GM18517 (cell line): ENCODE measurements around the gene C18orf63.

Source experiments
- ATAC-seq: cut with Tn5 transposase; IDR thresholded peaks from one replicate; pipeline ENCODE4 v1.9.1; 2021; ENCODE audit warnings: mild to moderate bottlenecking, moderate library complexity; ENCODE audit not compliant: unreplicated experiment

C18orf63 gene

GRCh38 chr18:74375999-74376398 lies 60.4 kb downstream of the C18orf63 start:
- ATAC-seq = no peak

GRCh38 chr18:74376523-74376922 lies 60.9 kb downstream of the C18orf63 start:
- ATAC-seq = no peak

GRCh38 chr18:74377776-74378175 lies 62.1 kb downstream of the C18orf63 start:
- ATAC-seq = no peak

GRCh38 chr18:74378179-74378682 lies 62.6 kb downstream of the C18orf63 start:
- no peak for ATAC-seq

GRCh38 chr18:74380916-74381315 lies 65.3 kb downstream of the C18orf63 start:
- no peak for ATAC-seq

GRCh38 chr18:74381621-74382295 lies 66.1 kb downstream of the C18orf63 start:
- ATAC-seq = no peak

- no peak for ATAC-seq
Observed at GRCh38 chr18:74382481-74383017, 66.9 kb downstream of the C18orf63 start.

GRCh38 chr18:74387383-74387782 lies 71.7 kb downstream of the C18orf63 start:
- no peak for ATAC-seq

- ATAC-seq = no peak
Observed at GRCh38 chr18:74388227-74388626, 72.6 kb downstream of the C18orf63 start.

GRCh38 chr18:74389171-74389927 lies 73.7 kb downstream of the C18orf63 start:
- no peak for ATAC-seq

- ATAC-seq = no peak
Observed at GRCh38 chr18:74389991-74390390, 74.4 kb downstream of the C18orf63 start.

GRCh38 chr18:74390900-74391299 lies 75.3 kb downstream of the C18orf63 start:
- no peak for ATAC-seq

- no peak for ATAC-seq
Observed at GRCh38 chr18:74392323-74392722, 76.7 kb downstream of the C18orf63 start.

- no peak for ATAC-seq
Observed at GRCh38 chr18:74395006-74395405, 79.4 kb downstream of the C18orf63 start.

GRCh38 chr18:74395648-74396154 lies 80.1 kb downstream of the C18orf63 start:
- ATAC-seq = no peak

- ATAC-seq = no peak
Observed at GRCh38 chr18:74396171-74397169, 80.8 kb downstream of the C18orf63 start.

- ATAC-seq = no peak
Observed at GRCh38 chr18:74397572-74397971, 81.9 kb downstream of the C18orf63 start.

- ATAC-seq = no peak
Observed at GRCh38 chr18:74399091-74399887, 83.7 kb downstream of the C18orf63 start.

GRCh38 chr18:74400813-74401212 lies 85.2 kb downstream of the C18orf63 start:
- ATAC-seq = no peak
